IPS-NIHi11 (cell line): Measurements from ENCODE around the gene PCK2.
A peak's percentile ranks its signal among the peaks of the same experiment; 100 is the strongest.

Source experiments
- DNase-seq: peaks from one replicate; pipeline ENCODE4 v3.0.0; 2012; ENCODE audit warnings: mixed read lengths, low spot score

Gene PCK2

GRCh38 chr14:24136684-24137528 is 42.8 kb downstream of the PCK2 start:
- DNase-seq, result no peak

- DNase-seq, result no peak
Observed at GRCh38 chr14:24137529-24138395, 43.7 kb downstream of the PCK2 start.

GRCh38 chr14:24138396-24139271 is 44.5 kb downstream of the PCK2 start:
- DNase-seq, result no peak

GRCh38 chr14:24139272-24139934 is 45.3 kb downstream of the PCK2 start:
- no peak for DNase-seq

- peak; percentile 94 for DNase-seq
Observed at GRCh38 chr14:24141097-24141880, 47.2 kb downstream of the PCK2 start, which contains the start of gene EMC9. Gene EMC9, minus strand, starts transcription at chr14:24141591. Its CDS starts 287 bp downstream, at chr14:24141304.

- no peak for DNase-seq
Observed at GRCh38 chr14:24143511-24143910, 49.4 kb downstream of the PCK2 start.

- DNase-seq, result no peak
Observed at GRCh38 chr14:24144451-24144850, 50.3 kb downstream of the PCK2 start.

GRCh38 chr14:24145219-24145618 is 51.1 kb downstream of the PCK2 start:
- DNase-seq, result no peak

GRCh38 chr14:24145690-24146452 is 51.8 kb downstream of the PCK2 start:
- DNase-seq, result no peak

- DNase-seq, result peak; percentile 93
Observed at GRCh38 chr14:24146453-24146977, 52.4 kb downstream of the PCK2 start, which contains the start of gene PSME2. Gene PSME2, minus strand, starts transcription at chr14:24146610. Its CDS starts 29 bp downstream, at chr14:24146581.

GRCh38 chr14:24146978-24147760 is 53.1 kb downstream of the PCK2 start, which contains the start of gene RNF31:
Gene RNF31, plus strand, starts transcription at chr14:24147498. Its CDS starts 201 bp downstream, at chr14:24147699.
- DNase-seq, result peak; percentile 95

- DNase-seq, result no peak
Observed at GRCh38 chr14:24147761-24148428, 53.8 kb downstream of the PCK2 start.

GRCh38 chr14:24149302-24149969 is 55.3 kb downstream of the PCK2 start:
- no peak for DNase-seq

- no peak for DNase-seq
Observed at GRCh38 chr14:24150061-24150460, 56.0 kb downstream of the PCK2 start.

- DNase-seq, result no peak
Observed at GRCh38 chr14:24150567-24150966, 56.5 kb downstream of the PCK2 start.

GRCh38 chr14:24150993-24151392 is 56.9 kb downstream of the PCK2 start:
- DNase-seq, result no peak

GRCh38 chr14:24151404-24152080 is 57.4 kb downstream of the PCK2 start:
- no peak for DNase-seq
